ENCODE data around the gene TNRC6C. TPM values are rescaled to one million over a fixed set of nuclear protein-coding genes. Genes with fewer than 3 reads are reported as not detected.

The TNRC6C gene
- total and polyA plus RNA-seq, 9 of the 15 experiments (the other 6 are each of a cell fraction or from before 2014, with no cell fraction given): 0.20 to 4.9 (median 2.3) TPM

DNA sequence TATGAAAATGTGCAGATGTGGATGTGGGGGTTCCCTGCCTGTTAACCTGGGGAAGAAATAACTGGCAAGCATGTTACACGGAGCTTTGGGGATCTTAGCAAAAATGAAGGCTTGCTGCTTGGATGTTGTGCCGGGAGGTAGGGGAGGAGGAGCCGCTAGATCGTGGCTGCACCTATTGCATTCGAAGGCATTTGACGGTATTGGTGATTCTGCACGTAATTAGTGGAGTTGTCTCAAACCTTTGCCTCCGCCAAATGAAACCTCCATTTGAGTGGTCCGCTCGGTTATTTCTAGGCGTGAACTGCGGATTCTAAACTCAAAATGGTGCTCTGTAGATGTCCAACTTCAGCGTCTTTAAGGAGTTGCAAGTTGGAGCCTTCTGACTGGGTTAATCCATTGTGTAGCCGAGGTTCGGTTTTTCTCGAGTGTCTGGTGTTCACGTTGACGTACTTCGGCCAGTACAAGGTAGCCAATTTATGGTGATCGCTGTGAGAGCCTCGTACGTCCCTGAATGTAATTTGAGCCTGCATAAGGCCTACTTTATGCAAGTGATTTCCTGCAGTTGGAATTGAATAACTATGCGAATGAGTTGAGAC is 1.5 kb downstream of the TNRC6C start (continued):
- TF ChIP-seq, protein P1, sequence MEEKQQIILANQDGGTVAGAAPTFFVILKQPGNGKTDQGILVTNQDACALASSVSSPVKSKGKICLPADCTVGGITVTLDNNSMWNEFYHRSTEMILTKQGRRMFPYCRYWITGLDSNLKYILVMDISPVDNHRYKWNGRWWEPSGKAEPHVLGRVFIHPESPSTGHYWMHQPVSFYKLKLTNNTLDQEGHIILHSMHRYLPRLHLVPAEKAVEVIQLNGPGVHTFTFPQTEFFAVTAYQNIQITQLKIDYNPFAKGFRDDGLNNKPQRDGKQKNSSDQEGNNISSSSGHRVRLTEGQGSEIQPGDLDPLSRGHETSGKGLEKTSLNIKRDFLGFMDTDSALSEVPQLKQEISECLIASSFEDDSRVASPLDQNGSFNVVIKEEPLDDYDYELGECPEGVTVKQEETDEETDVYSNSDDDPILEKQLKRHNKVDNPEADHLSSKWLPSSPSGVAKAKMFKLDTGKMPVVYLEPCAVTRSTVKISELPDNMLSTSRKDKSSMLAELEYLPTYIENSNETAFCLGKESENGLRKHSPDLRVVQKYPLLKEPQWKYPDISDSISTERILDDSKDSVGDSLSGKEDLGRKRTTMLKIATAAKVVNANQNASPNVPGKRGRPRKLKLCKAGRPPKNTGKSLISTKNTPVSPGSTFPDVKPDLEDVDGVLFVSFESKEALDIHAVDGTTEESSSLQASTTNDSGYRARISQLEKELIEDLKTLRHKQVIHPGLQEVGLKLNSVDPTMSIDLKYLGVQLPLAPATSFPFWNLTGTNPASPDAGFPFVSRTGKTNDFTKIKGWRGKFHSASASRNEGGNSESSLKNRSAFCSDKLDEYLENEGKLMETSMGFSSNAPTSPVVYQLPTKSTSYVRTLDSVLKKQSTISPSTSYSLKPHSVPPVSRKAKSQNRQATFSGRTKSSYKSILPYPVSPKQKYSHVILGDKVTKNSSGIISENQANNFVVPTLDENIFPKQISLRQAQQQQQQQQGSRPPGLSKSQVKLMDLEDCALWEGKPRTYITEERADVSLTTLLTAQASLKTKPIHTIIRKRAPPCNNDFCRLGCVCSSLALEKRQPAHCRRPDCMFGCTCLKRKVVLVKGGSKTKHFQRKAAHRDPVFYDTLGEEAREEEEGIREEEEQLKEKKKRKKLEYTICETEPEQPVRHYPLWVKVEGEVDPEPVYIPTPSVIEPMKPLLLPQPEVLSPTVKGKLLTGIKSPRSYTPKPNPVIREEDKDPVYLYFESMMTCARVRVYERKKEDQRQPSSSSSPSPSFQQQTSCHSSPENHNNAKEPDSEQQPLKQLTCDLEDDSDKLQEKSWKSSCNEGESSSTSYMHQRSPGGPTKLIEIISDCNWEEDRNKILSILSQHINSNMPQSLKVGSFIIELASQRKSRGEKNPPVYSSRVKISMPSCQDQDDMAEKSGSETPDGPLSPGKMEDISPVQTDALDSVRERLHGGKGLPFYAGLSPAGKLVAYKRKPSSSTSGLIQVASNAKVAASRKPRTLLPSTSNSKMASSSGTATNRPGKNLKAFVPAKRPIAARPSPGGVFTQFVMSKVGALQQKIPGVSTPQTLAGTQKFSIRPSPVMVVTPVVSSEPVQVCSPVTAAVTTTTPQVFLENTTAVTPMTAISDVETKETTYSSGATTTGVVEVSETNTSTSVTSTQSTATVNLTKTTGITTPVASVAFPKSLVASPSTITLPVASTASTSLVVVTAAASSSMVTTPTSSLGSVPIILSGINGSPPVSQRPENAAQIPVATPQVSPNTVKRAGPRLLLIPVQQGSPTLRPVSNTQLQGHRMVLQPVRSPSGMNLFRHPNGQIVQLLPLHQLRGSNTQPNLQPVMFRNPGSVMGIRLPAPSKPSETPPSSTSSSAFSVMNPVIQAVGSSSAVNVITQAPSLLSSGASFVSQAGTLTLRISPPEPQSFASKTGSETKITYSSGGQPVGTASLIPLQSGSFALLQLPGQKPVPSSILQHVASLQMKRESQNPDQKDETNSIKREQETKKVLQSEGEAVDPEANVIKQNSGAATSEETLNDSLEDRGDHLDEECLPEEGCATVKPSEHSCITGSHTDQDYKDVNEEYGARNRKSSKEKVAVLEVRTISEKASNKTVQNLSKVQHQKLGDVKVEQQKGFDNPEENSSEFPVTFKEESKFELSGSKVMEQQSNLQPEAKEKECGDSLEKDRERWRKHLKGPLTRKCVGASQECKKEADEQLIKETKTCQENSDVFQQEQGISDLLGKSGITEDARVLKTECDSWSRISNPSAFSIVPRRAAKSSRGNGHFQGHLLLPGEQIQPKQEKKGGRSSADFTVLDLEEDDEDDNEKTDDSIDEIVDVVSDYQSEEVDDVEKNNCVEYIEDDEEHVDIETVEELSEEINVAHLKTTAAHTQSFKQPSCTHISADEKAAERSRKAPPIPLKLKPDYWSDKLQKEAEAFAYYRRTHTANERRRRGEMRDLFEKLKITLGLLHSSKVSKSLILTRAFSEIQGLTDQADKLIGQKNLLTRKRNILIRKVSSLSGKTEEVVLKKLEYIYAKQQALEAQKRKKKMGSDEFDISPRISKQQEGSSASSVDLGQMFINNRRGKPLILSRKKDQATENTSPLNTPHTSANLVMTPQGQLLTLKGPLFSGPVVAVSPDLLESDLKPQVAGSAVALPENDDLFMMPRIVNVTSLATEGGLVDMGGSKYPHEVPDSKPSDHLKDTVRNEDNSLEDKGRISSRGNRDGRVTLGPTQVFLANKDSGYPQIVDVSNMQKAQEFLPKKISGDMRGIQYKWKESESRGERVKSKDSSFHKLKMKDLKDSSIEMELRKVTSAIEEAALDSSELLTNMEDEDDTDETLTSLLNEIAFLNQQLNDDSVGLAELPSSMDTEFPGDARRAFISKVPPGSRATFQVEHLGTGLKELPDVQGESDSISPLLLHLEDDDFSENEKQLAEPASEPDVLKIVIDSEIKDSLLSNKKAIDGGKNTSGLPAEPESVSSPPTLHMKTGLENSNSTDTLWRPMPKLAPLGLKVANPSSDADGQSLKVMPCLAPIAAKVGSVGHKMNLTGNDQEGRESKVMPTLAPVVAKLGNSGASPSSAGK (IDR thresholded peaks at IDR 0.05): peak; percentile 17
